Hepatocyte (in vitro differentiated cells): ENCODE data around the gene PRDX3. TPM values are rescaled to one million over a fixed set of nuclear protein-coding genes. Genes with fewer than 3 reads are reported as not detected.

Experiments used
- DNase-seq: peaks from one replicate; pipeline ENCODE4 v3.0.0-alpha.2; 2016; ENCODE audit warnings: low spot score
- H2AFZ ChIP-seq: fragments of 200-600 bp; sonication (generic); 2 replicates; pipeline ENCODE4 v1.6.0; 2016; ENCODE audit warnings: antibody characterized with exemption, mild to moderate bottlenecking
- H3K27ac ChIP-seq: fragments of 200-600 bp; sonication (generic); 2 replicates; pipeline ENCODE4 v1.5.1; 2016; ENCODE audit warnings: mild to moderate bottlenecking
- H3K27me3 ChIP-seq: fragments of 200-600 bp; sonication (generic); 2 replicates; pipeline ENCODE4 v1.6.1; 2016
- H3K36me3 ChIP-seq: fragments of 200-600 bp; sonication (generic); replicated peaks from 2 replicates; pipeline ENCODE4 v1.5.1; 2016; ENCODE audit warnings: low read depth; ENCODE audit not compliant: insufficient read depth
- H3K4me1 ChIP-seq: fragments of 200-600 bp; sonication (generic); 2 replicates; pipeline ENCODE4 v1.5.1; 2016; ENCODE audit warnings: mild to moderate bottlenecking, moderate library complexity; ENCODE audit not compliant: insufficient read depth
- H3K4me2 ChIP-seq: fragments of 200-600 bp; sonication (generic); 2 replicates; pipeline ENCODE4 v1.6.0; 2016
- H3K4me3 ChIP-seq: fragments of 200-600 bp; sonication (generic); 2 replicates; pipeline ENCODE4 v1.5.1; 2016; ENCODE audit warnings: mild to moderate bottlenecking
- H3K79me2 ChIP-seq: fragments of 200-600 bp; sonication (generic); 2 replicates; pipeline ENCODE4 v1.6.0; 2017; ENCODE audit warnings: mild to moderate bottlenecking
- H3K9me2 ChIP-seq: fragments of 200-600 bp; sonication (generic); replicated peaks from 2 replicates; pipeline ENCODE4 v1.6.0; 2017; ENCODE audit warnings: mild to moderate bottlenecking; ENCODE audit not compliant: insufficient read depth
- H3K9me3 ChIP-seq: fragments of 200-600 bp; sonication (generic); 2 replicates; pipeline ENCODE4 v1.5.1; 2016; ENCODE audit warnings: low read depth, mild to moderate bottlenecking
- H4K20me1 ChIP-seq: fragments of 200-600 bp; sonication (generic); 2 replicates; pipeline ENCODE4 v1.6.0; 2016; ENCODE audit warnings: mild to moderate bottlenecking; ENCODE audit not compliant: insufficient read depth, poor library complexity, severe bottlenecking
- EZH2 ChIP-seq: fragments of 200-600 bp; sonication (generic); IDR thresholded peaks from 2 replicates; pipeline ENCODE4 v1.6.1; 2016; ENCODE audit warnings: antibody characterized with exemption, mild to moderate bottlenecking, borderline replicate concordance
- EZH2phosphoT487 ChIP-seq: fragments of 200-600 bp; sonication (generic); IDR thresholded peaks from one replicate; pipeline ENCODE4 v1.6.1; 2018; ENCODE audit warnings: antibody characterized with exemption, mild to moderate bottlenecking, low read depth, moderate library complexity; ENCODE audit not compliant: unreplicated experiment, severe bottlenecking
- WGBS: methylation state at CpG from one replicate; pipeline ENCODE4 v1.1.6; 2016; ENCODE audit warnings: low lambda C conversion rate; ENCODE audit errors: missing lambda C conversion rate; 5-methylcytosine and 5-hydroxymethylcytosine counted together
- polyA plus RNA-seq: library from polyadenylated mRNA; unstranded; fragments of >200 nt; fragmentation: Nextera tagmentation; extraction: Ambion mirVana; gene quantifications from 2 replicates; pipeline ENCODE4 v1.2.1, GENCODE V29; 2016
- total RNA-seq: library from RNA; depleted of rRNA; stranded (reverse); fragments of >200 nt; gene quantifications from 2 replicates; pipeline ENCODE4 v1.2.3, GENCODE V29; 2014
- TF ChIP-seq, protein P1 (sequence below): fragments of 200-600 bp; sonication (generic); IDR thresholded peaks from 2 replicates; pipeline ENCODE4 v1.5.1; 2016; ENCODE audit warnings: antibody characterized with exemption, mild to moderate bottlenecking; ENCODE audit not compliant: poor library complexity

Gene PRDX3
- total RNA-seq (326 and 333 TPM in 2 replicates), polyA plus RNA-seq (282 and 294 TPM in 2 replicates)

DNA sequence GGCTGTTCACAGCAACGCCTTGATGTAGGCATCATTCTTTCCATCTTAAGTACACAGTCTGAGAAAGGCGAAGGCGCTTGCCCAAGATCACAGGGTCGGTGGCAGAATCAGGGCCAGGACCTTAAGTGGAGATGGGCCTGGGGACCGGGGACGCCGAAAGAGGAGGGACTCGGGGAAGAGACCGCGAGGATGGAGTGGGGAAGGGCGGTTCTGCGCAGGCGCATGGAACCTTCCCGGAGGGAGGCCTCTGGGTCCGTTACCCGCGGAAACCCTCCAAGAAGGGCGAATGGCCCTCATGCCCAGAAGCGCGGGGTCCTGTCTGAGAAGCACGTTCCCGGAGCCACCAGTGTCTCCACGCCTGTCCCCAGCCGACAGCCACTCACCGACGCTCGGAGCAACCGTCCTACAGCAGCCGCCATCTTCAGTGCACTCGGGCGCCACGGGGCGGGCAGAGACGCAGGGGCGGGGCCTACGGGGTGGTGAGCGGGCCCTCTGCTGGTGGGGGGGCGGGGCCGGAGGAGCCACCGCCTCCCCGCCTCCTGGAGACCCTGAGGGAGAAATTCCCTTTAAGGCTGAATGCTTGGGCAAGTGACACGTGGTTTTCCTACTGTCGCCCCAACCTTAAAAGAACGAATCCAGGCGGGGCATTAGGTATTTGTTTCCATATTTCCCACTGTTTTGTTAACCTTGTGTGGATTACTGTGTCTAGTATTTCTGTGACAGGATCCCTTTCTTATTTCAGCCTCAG, at the start of gene PRDX3:
PRDX3 (minus strand) TSS at position 441 of the 748 bp plus-strand sequence; CDS start at position 419, 22 bp downstream.
- under 1% methylated on average over 43 of the region's 45 CpGs for WGBS
- peak; percentile 97 for DNase-seq
- H3K9me2 ChIP-seq: no peaks in the 10 kb centered on the region

DNA sequence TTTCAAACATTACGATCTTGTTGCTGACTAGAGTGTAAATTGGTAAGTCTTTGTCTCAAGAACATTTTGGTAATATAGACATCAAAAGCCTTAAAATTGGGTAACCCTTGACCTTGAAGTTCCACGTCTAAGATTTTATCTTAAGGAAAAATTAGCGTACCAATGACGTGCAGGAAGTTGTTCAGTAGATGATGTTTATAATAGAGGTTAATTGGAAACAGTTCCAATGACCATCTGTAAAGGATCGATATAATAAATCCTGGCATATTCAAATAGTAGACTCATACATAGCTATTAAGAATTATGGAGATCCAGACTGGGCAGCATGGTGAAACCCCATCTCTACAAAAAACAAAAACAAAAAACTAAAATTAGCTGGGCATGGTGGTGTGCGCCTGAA, 49.2 kb upstream of the PRDX3 start:
- Histone ChIP-seq H3K9me2 (no peaks in the 10 kb centered on the region), H3K4me2 (no peak overlapping the region), H3K4me3 (no peak overlapping the region), H4K20me1 (no peaks in the 10 kb centered on the region), H3K27me3 (no peaks in the 10 kb centered on the region), H2AFZ (no peak overlapping the region), H3K9me3 (no peaks in the 10 kb centered on the region), H3K4me1 (peaks cover 20% of the 10 kb centered on the region), H3K36me3 (no peaks in the 10 kb centered on the region), H3K79me2 (peaks cover 96% of the 10 kb centered on the region), H3K27ac (no peak overlapping the region)
- DNase-seq: no peak
- 69% methylated on average over 6 of the region's 6 CpGs for WGBS
- TF ChIP-seq EZH2: no peak
- no peak for TF ChIP-seq EZH2phosphoT487
- TF ChIP-seq, protein P1, sequence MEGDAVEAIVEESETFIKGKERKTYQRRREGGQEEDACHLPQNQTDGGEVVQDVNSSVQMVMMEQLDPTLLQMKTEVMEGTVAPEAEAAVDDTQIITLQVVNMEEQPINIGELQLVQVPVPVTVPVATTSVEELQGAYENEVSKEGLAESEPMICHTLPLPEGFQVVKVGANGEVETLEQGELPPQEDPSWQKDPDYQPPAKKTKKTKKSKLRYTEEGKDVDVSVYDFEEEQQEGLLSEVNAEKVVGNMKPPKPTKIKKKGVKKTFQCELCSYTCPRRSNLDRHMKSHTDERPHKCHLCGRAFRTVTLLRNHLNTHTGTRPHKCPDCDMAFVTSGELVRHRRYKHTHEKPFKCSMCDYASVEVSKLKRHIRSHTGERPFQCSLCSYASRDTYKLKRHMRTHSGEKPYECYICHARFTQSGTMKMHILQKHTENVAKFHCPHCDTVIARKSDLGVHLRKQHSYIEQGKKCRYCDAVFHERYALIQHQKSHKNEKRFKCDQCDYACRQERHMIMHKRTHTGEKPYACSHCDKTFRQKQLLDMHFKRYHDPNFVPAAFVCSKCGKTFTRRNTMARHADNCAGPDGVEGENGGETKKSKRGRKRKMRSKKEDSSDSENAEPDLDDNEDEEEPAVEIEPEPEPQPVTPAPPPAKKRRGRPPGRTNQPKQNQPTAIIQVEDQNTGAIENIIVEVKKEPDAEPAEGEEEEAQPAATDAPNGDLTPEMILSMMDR: no peak

More for the DNA sequence above, at the start of gene PRDX3:
- no peaks in the 10 kb centered on the region for H3K36me3 ChIP-seq
- no peaks in the 10 kb centered on the region for H3K9me3 ChIP-seq
- peaks cover 17% of the 10 kb centered on the region for H3K4me1 ChIP-seq
- peak within 1 kb of the TSS; percentile 49 for H2AFZ ChIP-seq
- TF ChIP-seq, protein P1: peak; percentile 24
- TF ChIP-seq EZH2phosphoT487: no peak
- peak within 1 kb of the TSS; percentile 84 for H3K4me2 ChIP-seq
- H3K27ac ChIP-seq: peak within 1 kb of the TSS; percentile 91
- peak within 1 kb of the TSS; percentile 76 for H3K4me3 ChIP-seq
- no peaks in the 10 kb centered on the region for H3K27me3 ChIP-seq
- peaks cover 39% of the 10 kb centered on the region for H3K79me2 ChIP-seq
- no peaks in the 10 kb centered on the region for H4K20me1 ChIP-seq

DNA sequence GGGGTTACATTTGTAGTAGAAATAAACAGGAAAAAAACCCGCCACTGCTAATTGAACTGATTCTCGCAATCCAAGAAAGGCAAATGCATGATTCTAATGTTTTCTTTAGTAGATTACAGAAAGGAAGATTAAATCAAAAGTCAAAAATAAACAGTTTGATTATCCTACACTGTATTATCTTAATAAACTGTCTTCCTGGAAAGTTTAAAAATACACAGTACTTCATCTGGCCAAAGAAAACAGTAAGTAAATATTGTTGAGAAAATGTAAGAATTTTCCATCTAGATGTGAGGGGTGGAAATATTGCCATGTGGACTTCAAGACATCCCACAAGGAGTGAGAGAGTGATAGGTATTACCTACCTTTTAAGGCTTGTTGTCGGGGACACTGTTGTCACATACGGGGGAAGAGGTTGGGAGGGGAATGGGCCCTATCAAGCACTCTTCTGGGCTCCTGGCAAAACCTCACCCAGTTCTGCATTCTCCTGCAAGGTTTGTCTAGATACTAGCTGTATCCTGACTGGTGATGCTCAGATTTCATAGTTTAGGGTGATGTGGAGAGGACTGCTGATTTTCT, 46.6 kb upstream of the PRDX3 start:
- 89% methylated on average over 4 of the region's 4 CpGs for WGBS
- no peak overlapping the region for H3K27ac ChIP-seq

More for the DNA sequence above, 46.6 kb upstream of the PRDX3 start:
- no peak for TF ChIP-seq EZH2
- TF ChIP-seq, protein P1: no peak
- no peak for TF ChIP-seq EZH2phosphoT487
- Histone ChIP-seq H3K27me3 (no peaks in the 10 kb centered on the region), H3K79me2 (peaks cover 94% of the 10 kb centered on the region), H4K20me1 (no peaks in the 10 kb centered on the region), H3K4me3 (no peak overlapping the region), H2AFZ (no peak overlapping the region), H3K36me3 (no peaks in the 10 kb centered on the region), H3K4me1 (peaks cover 45% of the 10 kb centered on the region), H3K4me2 (no peak overlapping the region), H3K9me3 (no peaks in the 10 kb centered on the region), H3K9me2 (no peaks in the 10 kb centered on the region)
- no peak for DNase-seq
